ENCODE results near the gene CILP.

CILP gene

GRCh38 chr15:65198571-65198970 is 12.7 kb downstream of the CILP start:
- Histone ChIP-seq H3K27ac (replicated peaks) (no peak overlapping the region), H3K4me3 (replicated peaks; ENCODE audit: insufficient read depth, low read length) (no peak overlapping the region), H3K27me3 (ENCODE audit: insufficient read depth, poor library complexity, severe bottlenecking) (no peaks in the 10 kb centered on the region)
- no peak for DNase-seq (ENCODE audit: low read depth in 1 of 2, low spot score in 1 of 2)
- TF ChIP-seq SPI1 (IDR thresholded peaks at IDR 0.05; ENCODE audit: borderline replicate concordance, low read depth) (no peak), CTCF (IDR thresholded peaks at IDR 0.05; ENCODE audit: insufficient read depth, low read length) (no peak), GABPA (IDR thresholded peaks at IDR 0.05; ENCODE audit: low read depth) (no peak), REST (IDR thresholded peaks at IDR 0.05; ENCODE audit: insufficient replicate concordance, low read depth) (no peak), POLR2AphosphoS5 (IDR thresholded peaks at IDR 0.05; ENCODE audit: low read depth) (no peak)

GRCh38 chr15:65197337-65197645 is 14.0 kb downstream of the CILP start:
- TF ChIP-seq CTCF (IDR thresholded peaks at IDR 0.05; ENCODE audit: insufficient read depth, low read length), result no peak
- TF ChIP-seq GABPA (IDR thresholded peaks at IDR 0.05; ENCODE audit: low read depth), result no peak
- TF ChIP-seq POLR2AphosphoS5 (IDR thresholded peaks at IDR 0.05; ENCODE audit: low read depth), result no peak
- TF ChIP-seq SPI1 (IDR thresholded peaks at IDR 0.05; ENCODE audit: borderline replicate concordance, low read depth), result no peak
- no peak for TF ChIP-seq REST (IDR thresholded peaks at IDR 0.05; ENCODE audit: insufficient replicate concordance, low read depth)
- Histone ChIP-seq H3K27ac (replicated peaks) (no peak overlapping the region), H3K27me3 (ENCODE audit: insufficient read depth, poor library complexity, severe bottlenecking) (no peaks in the 10 kb centered on the region), H3K4me3 (replicated peaks; ENCODE audit: insufficient read depth, low read length) (no peak overlapping the region)
- DNase-seq (ENCODE audit: low read depth in 1 of 2, low spot score in 1 of 2), result no peak

GRCh38 chr15:65196637-65197336 is 14.5 kb downstream of the CILP start:
- DNase-seq (ENCODE audit: low read depth in 1 of 2, low spot score in 1 of 2), result no peak
- H3K27me3 ChIP-seq (ENCODE audit: insufficient read depth, poor library complexity, severe bottlenecking), result no peaks in the 10 kb centered on the region
- TF ChIP-seq SPI1 (IDR thresholded peaks at IDR 0.05; ENCODE audit: borderline replicate concordance, low read depth) (no peak), CTCF (IDR thresholded peaks at IDR 0.05; ENCODE audit: insufficient read depth, low read length) (no peak), REST (IDR thresholded peaks at IDR 0.05; ENCODE audit: insufficient replicate concordance, low read depth) (no peak), GABPA (IDR thresholded peaks at IDR 0.05; ENCODE audit: low read depth) (no peak), POLR2AphosphoS5 (IDR thresholded peaks at IDR 0.05; ENCODE audit: low read depth) (no peak)
- no peak overlapping the region for H3K4me3 ChIP-seq (replicated peaks; ENCODE audit: insufficient read depth, low read length)
- no peak overlapping the region for H3K27ac ChIP-seq (replicated peaks)
